Transverse colon (tissue), 4 donors: ENCODE measurements around the gene RALGPS1. TPM values are rescaled to one million over a fixed set of nuclear protein-coding genes. Genes with fewer than 3 reads are reported as not detected.

Experiments used
- DNase-seq: peaks from one replicate; pipeline ENCODE4 v3.0.0-alpha.2; 2019
- H3K27ac ChIP-seq, 4 donors: fragments of 200-600 bp; sonication (generic); 2 replicates each; pipeline ENCODE4 v1.5.1; 2016 to 2018; ENCODE audit warnings: inconsistent platforms in 4 of 4
- H3K27me3 ChIP-seq: fragments of 200-600 bp; sonication (generic); 2 replicates; pipeline ENCODE4 v1.5.1; 2017; ENCODE audit warnings: inconsistent platforms
- H3K36me3 ChIP-seq, 4 donors: fragments of 200-600 bp; sonication (generic); 2 replicates each; pipeline ENCODE4 v1.5.1; 2017 to 2019; ENCODE audit warnings: inconsistent platforms in 4 of 4
- H3K4me1 ChIP-seq, 4 donors: fragments of 200-600 bp; sonication (generic); 2 replicates each; pipeline ENCODE4 v1.5.1; 2017 to 2020; ENCODE audit warnings: inconsistent platforms in 4 of 4
- H3K4me3 ChIP-seq, 4 donors: fragments of 200-600 bp; sonication (generic); 1 replicate in 1 of 4; 2 replicates in 3 of 4; pipeline versions ENCODE4 v1.5.1 to v1.6.1; 2017 to 2019; ENCODE audit warnings: inconsistent platforms in 4 of 4
- H3K9me3 ChIP-seq, 2 donors: fragments of 200-600 bp; sonication (generic); 2 replicates each; pipeline ENCODE4 v1.5.1; 2017 to 2019; ENCODE audit warnings: inconsistent platforms in 2 of 2
- CTCF ChIP-seq, 5 experiments: fragments of 200-600 bp in 3 of 5; fragments of 450-650 bp in 2 of 5; sonication (generic) in 3 of 5; IDR thresholded peaks; 1 replicate in 2 of 5; 2 replicates in 3 of 5; pipeline ENCODE4 v1.5.1; 2016 to 2017; ENCODE audit warnings: antibody characterized with exemption in 5 of 5, inconsistent platforms in 3 of 5, mild to moderate bottlenecking in 2 of 5, moderate library complexity in 1 of 5
- EP300 ChIP-seq: sonication (generic); formaldehyde crosslinking; IDR thresholded peaks from one replicate; pipeline ENCODE4 v1.6.1; 2017; ENCODE audit warnings: antibody characterized with exemption, low read depth
- POLR2A ChIP-seq: fragments of 450-650 bp; IDR thresholded peaks from one replicate; pipeline ENCODE4 v1.6.1; 2016; ENCODE audit warnings: antibody characterized with exemption, mild to moderate bottlenecking, moderate library complexity
- POLR2AphosphoS5 ChIP-seq, 3 donors: sonication (generic); formaldehyde crosslinking; IDR thresholded peaks; one replicate each; pipeline ENCODE4 v1.6.1; 2016; ENCODE audit warnings: antibody characterized with exemption in 3 of 3
- WGBS, 2 donors: methylation state at CpG; one replicate each; pipeline ENCODE4 v1.1.5; 2018; ENCODE audit warnings: low coverage in 1 of 2; 5-methylcytosine and 5-hydroxymethylcytosine counted together
- in situ Hi-C, 4 donors: fragments of 200-750 bp; cut with MboI; loops; one replicate each; pipeline versions ENCODE4 v1.15.0 to v1.15.1; 2017; ENCODE audit warnings: low sequenced_read_pairs in 3 of 4, low pct_ligation_motif_present in 1 of 4, low pct_unique_long_range_greater_than_20kb in 1 of 4
- intact Hi-C: fragments of 100-400 bp; cut with DNase I; formaldehyde crosslinking; loops from one replicate; pipeline ENCODE4 v1.15.1; 2023; ENCODE audit warnings: low total_unique reads
- total RNA-seq, 4 donors: library from RNA; depleted of rRNA; stranded (reverse); fragments of >200 nt; gene quantifications; one replicate each; pipeline ENCODE4 v1.1.0, GENCODE V29; 2016

Gene RALGPS1
- total RNA-seq, 4 donors from 2014 or later: 46.0 to 119 (median 87.6) TPM

DNA sequence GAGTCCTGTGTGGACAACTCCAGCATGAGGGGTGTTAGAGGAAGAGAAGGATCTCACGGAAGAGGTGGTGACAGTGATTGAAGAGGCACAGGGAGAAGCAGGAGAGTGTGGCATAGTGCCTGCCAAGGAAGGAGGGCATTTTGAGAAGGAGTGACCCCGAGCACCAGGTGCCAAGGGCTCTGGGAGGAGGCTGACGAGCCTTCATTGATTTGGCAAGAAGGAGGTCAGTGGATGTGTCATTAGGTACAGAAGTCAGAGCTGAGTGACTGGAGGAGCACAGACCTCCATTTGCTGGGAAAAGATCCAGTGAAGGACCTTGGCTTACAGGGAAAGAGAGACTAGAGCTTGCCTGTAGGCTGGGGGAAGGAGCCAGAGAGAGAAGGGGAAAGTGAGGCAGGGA, 278.2 kb downstream of the RALGPS1 start:
- Histone ChIP-seq H3K4me1 (peaks cover 0 to 7% (median 6%) of the 10 kb centered on the region in 4 donors), H3K4me3 (no peak overlapping the region), H3K9me3 (no peaks in the 10 kb centered on the region), H3K27ac (no peak overlapping the region), H3K36me3 (no peaks in the 10 kb centered on the region), H3K27me3 (no peaks in the 10 kb centered on the region)
- DNase-seq: no peak
- WGBS, 2 donors: 94 to 100% methylated on average over 3 of the region's 3 CpGs
- TF ChIP-seq CTCF (IDR thresholded peaks at IDR 0.05): no peak
- TF ChIP-seq POLR2AphosphoS5 (IDR thresholded peaks at IDR 0.05): no peak
- no peak for TF ChIP-seq POLR2A
- TF ChIP-seq EP300: no peak
- in situ Hi-C loops: loop anchor here in 1 of 4 donors (10.0 kb wide), 1 partner anchor 228 kb away; no protein-coding TSS in a partner anchor
- intact Hi-C loops: loop anchor here (10.0 kb wide), 1 partner anchor 228 kb away; no protein-coding TSS in a partner anchor

- H3K4me1 ChIP-seq: peaks cover 5 to 11% (median 7%) of the 10 kb centered on the region in 4 donors
- no peaks in the 10 kb centered on the region for H3K9me3 ChIP-seq
- intact Hi-C loops (loop anchor here (10.0 kb wide), 1 partner anchor 229 kb away; no protein-coding TSS in a partner anchor), in situ Hi-C loops (loop anchor here in 1 of 4 donors (10.0 kb wide), 1 partner anchor 229 kb away; no protein-coding TSS in a partner anchor)
- TF ChIP-seq CTCF (IDR thresholded peaks at IDR 0.05) (no peak), EP300 (no peak), POLR2A (no peak)
- no peak overlapping the region for H3K27ac ChIP-seq
- WGBS, 2 donors: 90% methylated on average over 1 of the region's 1 CpG; no CpG with 5 or more reads in 1 of the 2 donors
- H3K36me3 ChIP-seq: no peaks in the 10 kb centered on the region
- no peak for DNase-seq
- H3K27me3 ChIP-seq: no peaks in the 10 kb centered on the region
- no peak overlapping the region for H3K4me3 ChIP-seq
These were observed 278.9 kb downstream of the RALGPS1 start for GRCh38 chr9:127193483-127193882.

GRCh38 chr9:127194881-127195713, 280.5 kb downstream of the RALGPS1 start:
- TF ChIP-seq POLR2AphosphoS5 (IDR thresholded peaks at IDR 0.05) (no peak), EP300 (no peak), POLR2A (no peak), CTCF (IDR thresholded peaks at IDR 0.05) (no peak)
- Histone ChIP-seq H3K36me3 (no peaks in the 10 kb centered on the region), H3K27me3 (no peaks in the 10 kb centered on the region), H3K4me1 (peaks cover 12 to 22% (median 15%) of the 10 kb centered on the region in 4 donors), H3K4me3 (no peak overlapping the region), H3K9me3 (no peaks in the 10 kb centered on the region), H3K27ac (no peak overlapping the region)
- DNase-seq: no peak
- intact Hi-C loops: loop anchor here (10.0 kb wide), 1 partner anchor 230 kb away; no protein-coding TSS in a partner anchor
- WGBS, 2 donors: 94% methylated on average over 9 of the region's 12 CpGs; no CpG with 5 or more reads in 1 of the 2 donors
- in situ Hi-C loops: loop anchor here (5.0 to 10.0 kb wide), 2 partner anchors 230 to 253 kb away; no protein-coding TSS in a partner anchor
